GM12801 (cell line): ENCODE data around the gene QSOX2.

ENCODE experiments used
- TF ChIP-seq, protein P1 (sequence below): IDR thresholded peaks from one replicate; pipeline ENCODE4 v1.5.1; 2011; ENCODE audit warnings: control low read depth; ENCODE audit not compliant: insufficient read length; ENCODE audit errors: extremely low read depth

The QSOX2 gene

DNA sequence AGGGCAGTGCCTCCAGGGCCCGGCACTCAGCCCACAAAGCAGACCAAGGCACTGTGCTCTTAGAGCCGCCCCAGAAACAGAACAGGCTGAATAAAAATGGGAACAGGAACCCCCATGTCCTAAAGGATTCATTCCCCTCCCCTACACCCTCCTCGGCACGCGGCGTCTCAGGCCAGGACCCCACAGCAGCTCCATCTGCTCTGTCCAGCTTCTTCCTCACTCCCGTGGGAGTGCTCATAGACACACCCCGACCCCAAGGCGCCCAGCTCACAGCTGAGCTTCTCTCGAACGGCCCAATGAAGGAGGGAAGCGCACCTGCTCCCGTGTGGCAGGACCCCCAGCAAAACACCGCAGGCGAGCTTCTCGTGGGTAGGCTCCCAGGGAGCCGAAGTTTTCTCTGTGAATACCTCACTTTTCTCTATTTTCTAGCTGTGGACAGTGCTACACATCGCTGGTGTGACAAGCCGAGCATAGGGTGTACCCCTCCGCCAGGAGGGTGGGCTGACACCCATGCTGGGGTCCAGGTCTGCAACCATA lies 15.4 kb upstream of the QSOX2 start:
- TF ChIP-seq, protein P1, sequence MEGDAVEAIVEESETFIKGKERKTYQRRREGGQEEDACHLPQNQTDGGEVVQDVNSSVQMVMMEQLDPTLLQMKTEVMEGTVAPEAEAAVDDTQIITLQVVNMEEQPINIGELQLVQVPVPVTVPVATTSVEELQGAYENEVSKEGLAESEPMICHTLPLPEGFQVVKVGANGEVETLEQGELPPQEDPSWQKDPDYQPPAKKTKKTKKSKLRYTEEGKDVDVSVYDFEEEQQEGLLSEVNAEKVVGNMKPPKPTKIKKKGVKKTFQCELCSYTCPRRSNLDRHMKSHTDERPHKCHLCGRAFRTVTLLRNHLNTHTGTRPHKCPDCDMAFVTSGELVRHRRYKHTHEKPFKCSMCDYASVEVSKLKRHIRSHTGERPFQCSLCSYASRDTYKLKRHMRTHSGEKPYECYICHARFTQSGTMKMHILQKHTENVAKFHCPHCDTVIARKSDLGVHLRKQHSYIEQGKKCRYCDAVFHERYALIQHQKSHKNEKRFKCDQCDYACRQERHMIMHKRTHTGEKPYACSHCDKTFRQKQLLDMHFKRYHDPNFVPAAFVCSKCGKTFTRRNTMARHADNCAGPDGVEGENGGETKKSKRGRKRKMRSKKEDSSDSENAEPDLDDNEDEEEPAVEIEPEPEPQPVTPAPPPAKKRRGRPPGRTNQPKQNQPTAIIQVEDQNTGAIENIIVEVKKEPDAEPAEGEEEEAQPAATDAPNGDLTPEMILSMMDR, result no peak

DNA sequence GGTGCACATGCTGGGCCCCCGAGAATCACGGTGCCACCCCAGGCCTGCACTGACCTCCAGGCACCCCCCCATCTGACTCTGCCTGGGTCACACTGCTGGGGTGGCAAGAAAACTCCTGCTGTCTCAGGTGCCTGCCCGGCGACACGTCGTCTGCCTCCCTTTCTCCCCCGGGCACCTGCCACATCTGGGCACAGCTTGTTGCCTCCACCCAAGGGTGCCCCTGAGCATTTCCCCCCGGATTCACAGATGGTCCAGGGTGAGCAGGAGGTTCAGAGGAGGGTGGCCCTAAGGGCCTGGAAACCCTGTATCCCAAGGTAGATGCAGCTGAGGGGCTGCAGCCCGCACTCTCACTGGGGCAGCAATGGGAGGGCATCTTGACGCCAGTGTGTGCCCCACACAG lies 14.9 kb upstream of the QSOX2 start:
- TF ChIP-seq, protein P1, result no peak

DNA sequence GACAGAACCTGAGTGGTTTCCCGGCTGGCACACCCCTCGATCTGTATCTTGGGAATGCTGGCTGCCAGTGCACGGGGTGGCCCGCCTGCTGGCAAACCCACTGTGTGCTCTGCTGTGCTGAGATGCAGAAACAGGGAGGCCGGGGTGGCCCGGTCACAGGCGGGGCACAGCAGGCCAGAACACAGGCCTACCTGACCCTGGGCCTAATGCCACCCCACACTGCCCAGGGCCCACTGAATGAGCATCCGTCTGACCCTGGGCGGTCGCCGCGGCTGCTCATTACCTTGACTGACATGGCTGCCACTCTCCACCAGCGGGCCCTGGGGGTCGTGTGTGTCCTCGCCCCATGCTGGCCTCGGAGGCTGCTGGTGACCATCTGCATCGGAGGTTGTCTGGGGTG lies 14.2 kb upstream of the QSOX2 start:
- TF ChIP-seq, protein P1, result no peak

DNA sequence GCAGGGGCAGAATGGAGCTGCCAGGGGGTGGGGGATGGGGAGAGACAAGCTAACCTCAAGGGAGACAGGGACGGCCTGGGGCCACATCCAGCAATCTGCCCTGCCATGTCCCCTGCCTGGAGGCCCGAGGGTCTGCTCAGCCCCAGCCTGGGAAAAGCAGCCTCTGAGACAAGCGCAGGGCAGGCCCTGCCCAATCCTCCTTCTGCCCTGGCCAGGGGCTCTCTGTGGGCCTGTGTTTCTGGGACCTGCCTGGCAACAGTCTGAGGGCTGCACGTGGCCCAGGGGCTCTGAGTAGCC lies 13.9 kb upstream of the QSOX2 start:
- TF ChIP-seq, protein P1, result no peak

DNA sequence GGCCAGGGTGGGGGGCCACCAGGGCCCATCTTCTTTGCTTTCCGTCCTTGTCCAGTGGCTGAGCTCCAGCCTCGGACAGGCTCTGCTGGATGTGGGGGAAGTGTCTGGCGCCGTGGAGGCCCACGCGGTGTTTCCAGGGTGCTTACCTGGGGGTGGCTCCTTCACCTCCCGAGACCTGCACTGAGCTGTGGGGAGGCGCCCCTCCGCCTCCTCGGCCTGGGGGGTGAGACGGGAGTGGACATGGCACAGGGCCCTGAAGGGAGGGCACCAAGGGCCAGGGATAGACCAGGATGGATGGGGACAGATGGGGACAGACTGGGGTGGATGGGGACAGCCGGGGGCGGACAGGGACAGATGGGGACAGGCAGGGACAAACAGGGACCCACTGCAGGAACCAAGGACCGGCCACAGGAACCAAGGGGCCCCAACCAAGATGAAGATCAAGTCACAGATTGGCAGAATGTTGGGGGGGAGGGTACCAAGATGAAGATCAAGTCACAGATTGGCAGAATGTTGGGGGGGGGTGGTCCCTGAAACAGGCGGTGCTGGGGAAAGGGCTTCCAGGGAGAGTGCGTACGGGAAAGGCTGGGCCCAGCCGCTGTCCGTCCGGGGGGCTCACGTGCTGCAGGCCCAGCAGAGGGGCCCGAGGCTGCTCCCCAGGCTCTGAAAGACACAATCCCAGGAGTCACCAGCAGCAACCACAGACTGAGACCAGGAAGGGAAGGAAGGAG lies 13.3 kb upstream of the QSOX2 start:
- TF ChIP-seq, protein P1, result no peak

DNA sequence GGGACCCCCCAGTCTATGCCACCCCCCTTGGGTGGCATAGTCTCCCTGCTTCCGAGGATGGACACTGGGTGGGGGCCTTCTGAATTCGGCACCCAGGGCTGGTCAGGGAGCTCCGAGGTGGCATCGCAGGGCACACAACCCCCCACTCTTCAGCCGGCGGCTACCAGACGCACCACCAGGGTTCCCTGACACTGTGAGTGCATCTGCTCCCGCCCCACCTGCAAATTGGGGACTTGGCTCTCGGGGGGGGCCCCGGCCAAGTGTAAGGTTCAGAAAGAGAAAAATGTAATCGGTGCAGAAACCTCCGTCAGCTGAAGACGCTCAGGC lies 12.7 kb upstream of the QSOX2 start:
- TF ChIP-seq, protein P1, result no peak

DNA sequence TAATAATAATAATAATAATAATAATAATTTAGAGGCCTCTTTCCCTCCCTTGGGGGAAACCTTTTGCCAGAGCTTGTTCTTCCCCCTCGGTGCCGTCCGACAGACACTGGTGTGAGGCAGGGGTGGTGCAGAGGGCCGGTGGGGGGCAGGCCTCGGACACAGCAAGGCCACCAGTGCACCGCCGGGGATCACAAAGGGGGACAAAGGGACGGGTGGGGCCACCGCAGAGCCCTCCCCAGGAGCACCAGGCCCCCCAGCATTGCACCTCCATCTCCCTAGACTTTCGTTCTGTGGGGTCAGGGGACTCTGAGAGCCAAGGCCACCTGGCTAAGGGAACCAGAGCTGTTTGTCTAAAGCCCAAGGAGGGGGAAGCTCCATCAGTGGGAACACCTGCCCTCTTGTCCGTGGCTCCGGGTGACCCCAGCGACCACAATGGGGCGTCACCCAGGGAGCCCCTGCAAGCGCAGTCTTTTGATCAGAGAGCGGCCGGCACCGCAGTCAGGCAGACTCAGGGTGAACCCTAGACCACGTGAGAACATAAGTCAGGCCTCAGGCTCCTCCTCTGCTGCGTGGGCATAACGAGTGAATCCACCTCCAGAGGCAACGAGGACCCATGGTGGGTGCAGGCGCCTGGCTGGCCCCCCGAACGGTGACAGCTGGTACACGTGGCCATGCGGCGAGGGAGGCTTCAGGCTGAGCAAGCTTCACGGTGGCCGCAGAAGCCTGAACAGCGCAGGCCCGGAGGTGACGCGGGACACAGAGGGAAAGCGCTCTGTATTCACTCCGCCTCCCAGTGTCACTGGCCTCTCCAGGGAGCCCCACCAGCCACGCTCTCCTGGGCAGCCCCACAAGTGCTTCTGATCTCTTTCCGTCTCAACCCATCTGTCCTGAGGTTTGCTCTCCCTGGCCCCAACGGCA lies 12.0 kb upstream of the QSOX2 start:
- TF ChIP-seq, protein P1, result no peak
